Hippocampal formation (tissue), 2 donors: Measurements from ENCODE around the gene TACC3.

Experiments
- DNase-seq, 2 donors: peaks; one replicate each; lab custom pipeline; 2025; lab: John Stamatoyannopoulos, UW

Gene TACC3

DNA sequence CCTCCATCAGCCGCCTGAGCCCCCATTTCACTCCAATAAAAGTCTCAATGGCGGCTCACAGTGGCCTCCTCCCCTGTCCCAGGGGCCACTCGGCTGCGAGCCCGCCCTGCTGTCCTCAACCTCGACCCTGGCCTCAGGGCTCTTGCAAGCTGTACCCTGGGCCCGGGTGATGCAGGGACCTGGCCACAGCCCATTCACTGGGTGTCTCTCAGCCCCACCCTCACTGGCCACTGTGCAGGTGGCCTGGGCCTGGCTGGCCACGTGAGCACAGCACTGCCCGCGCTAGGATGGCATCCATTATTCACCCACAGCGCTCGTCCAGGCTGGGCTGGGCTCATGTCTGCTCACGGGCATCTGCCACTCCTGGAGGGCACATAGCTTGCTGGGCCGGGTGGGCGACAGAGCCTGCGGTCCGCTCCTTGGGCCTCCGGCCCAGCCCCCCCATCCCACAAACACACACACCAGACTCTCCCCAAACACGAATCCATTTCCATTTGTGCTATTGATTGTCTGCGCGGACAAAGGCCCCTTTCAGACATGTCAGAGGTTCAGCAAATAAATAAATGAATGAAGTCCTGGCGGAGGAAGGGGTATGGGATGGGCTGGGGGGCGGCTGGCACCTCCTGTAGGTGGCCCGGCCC, 55.3 kb downstream of the TACC3 start:
- no peak for DNase-seq

DNA sequence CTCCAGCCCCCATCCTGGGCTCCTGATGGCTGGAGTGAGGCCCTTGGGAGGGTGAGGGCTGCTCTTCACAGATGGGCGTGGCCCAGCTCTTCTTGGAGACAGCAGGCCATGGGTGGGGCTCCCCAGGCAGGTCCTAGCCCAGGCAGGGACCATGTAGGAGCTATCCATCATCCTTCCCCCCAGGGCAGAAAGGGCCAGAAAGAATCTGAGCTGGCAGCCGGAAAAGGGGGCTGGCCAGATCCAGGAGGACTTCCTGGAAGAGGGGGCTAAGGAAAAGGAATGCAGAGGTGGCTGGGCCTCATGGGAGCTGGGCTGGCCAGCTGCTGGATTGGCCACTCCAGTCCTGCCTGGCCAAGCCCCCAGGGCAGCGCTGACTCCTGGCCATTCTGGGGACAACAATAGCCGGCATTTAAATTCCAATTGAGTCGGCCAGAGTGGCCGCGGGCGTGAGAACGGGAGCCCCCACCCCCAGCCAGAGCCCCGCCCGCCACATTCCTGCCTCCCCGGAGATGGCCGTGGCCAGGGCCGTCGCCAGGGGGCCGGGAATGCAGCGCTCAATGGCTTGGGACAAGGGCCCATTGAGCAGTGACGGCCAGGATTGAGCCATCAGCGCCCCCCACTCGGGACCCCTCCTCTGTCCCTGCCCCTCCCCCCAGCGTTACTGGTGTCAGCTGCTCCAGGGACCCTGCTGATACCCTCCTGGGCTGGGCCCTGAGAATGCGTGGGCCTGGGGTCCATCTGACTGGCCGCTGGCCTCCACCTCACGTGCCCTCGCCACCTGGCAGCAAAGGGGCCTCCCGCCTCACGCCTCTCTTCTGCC, 56.7 kb downstream of the TACC3 start:
- peak in 1 of 2 donors; percentile 44 for DNase-seq

DNA sequence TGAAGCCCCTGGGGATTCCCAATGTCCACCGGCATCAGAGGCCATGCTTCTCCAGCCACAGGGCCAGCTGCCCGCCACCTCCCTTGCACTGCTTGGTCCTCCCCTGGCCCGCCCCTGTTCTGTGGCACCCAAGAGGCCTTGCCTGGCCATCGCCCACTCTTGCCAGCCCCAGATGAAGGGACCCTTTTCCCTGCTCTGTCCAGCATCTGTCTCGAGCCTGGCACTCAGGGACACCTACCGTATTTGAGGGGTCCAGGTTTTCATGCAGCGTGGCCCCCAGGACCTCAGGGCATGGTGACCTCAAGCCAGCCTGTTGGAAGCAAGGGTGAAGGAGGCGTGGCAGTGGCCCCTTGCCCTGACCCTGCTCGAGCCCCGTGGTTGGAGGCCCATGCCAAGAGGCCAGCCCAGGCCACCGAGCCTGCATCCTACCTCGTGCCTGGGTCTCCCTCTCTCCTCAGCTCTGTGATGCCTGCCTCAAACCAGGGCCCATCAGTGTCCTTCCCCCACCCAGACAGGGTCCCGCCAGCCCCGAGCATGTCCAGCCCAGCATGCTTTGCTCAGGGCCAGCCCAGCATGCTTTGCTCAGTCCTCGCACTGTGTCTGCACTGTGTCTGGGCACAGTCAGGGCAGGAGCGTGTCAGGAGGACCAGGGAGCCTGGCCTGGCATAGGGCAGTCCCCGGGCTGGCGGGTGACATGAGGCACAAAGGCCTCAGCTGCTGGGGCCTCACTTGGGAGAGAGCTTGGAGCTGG, 57.5 kb downstream of the TACC3 start:
- DNase-seq: no peak

DNA sequence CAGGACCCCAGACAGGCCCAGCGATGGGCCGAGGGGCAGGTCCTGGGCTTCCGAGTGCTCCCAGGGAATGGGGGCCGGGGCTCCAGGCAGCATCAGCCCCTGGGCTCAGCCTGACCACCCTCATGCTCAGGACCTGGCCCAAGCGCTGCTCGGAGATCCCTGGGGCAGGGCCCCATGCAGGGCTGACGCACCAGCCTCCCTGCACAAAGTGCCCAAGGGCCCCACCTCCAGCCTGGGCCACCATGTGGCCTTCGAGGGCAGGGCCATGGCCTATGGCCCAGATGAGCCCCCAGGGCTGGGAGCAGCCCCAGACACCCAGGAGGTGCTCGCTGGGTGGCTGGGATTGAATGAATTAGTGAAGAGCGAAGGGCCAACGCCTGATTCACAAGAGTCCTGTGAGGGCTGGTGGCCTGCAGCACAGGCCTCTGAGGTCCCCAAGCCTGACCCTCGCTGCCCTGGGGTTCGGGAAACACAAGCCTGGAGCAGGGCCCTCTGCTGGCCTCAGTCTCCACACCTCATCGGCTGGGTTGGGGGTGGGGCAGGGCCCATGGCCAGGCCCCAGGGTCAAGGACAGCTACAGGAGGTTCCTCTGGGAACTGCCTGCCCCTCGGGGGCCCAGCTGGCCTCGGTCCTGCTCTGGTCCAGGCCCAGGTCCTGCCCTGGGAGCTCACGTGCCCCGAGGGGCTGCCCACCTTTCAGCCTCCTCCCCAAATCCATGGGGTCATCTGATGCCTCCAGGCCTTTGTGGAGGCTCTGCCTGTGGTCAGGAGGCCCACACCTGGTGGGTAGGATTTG, 58.5 kb downstream of the TACC3 start:
- DNase-seq: no peak

GRCh38 chr4:1780435-1780834, 59.1 kb downstream of the TACC3 start:
- DNase-seq: no peak

- DNase-seq: no peak
Measured at GRCh38 chr4:1783015-1783414, 61.7 kb downstream of the TACC3 start.

DNA sequence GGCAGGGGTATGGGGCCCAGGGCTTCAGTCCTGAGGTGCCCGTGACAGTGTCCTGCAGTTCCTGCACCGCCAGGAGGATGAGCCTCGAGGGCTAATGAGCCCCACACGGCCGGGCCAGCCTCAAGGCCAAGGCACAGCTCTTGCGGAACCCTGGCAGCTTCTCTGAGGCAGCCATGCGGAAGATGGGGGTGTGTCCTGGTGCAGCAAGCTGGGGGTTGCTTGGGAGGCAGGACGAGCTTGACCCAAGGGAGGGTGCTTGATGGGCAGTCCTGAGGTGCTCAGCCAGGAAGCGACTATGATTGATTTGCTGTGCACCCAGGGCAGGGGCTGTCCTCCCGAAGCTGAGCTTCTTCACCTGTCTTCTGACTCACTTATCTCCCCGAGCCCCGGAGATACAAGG, 62.6 kb downstream of the TACC3 start:
- DNase-seq: no peak

DNA sequence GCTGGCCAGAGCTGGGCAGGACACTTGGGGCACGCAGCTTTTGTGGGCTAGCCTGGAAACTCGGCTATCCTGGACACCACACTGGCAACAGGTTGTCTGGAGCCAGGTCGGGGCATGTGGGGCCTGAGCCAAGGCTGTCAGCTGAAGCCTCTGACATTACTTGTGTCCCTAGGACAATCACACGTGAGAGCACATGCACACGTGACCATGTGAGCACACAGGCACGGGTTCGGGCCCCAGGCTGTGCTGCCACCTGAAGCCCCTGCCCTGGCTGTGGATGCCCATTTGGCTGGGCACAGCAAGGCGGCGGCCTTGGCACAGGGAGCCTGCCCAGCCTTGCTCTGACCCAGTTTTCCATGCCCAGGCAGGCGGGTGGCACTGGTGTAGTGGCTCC, 63.1 kb downstream of the TACC3 start:
- no peak for DNase-seq

GRCh38 chr4:1784789-1785591, 63.7 kb downstream of the TACC3 start:
- no peak for DNase-seq

GRCh38 chr4:1785592-1785991, 64.3 kb downstream of the TACC3 start:
- no peak for DNase-seq

DNA sequence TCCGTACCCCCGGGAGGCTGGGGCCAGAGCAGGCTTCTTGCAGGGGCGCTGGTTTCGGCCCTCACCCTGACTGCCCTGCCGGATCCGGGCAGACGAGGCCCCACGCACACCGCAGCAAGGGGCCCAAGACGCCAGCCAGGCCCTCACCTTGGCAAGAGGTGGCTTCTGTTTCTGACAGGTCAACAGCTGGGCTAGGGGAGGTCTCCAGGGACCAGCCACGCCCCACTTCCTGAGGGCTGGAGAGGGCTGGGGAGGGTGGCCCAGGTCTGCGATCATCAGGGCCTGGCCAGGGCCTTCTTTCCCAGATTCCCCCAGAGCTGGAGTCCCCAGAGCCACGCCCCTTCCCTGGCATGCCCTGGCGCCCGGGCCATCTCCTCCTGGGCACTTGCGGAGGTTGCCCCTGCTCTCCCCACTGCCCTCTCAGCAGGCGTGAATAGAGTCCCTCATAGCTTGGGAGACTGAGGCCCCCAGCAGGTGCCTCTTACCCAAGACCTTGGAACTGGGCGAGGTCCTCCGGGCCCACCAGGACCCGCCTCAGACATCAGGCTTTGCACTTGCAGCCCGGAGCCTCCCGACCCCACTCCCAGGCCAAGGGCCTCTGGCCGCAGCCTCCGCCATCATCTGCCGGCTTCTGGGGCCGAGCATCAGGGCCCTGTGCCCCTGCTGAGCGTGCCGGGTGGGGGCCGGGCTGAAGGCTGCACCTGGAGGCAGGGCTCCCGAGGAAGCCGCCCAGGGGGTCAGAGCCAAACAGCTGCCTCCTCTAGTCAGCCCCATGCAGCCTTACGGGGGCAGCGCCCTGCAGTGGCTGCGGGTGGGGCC, 65.4 kb downstream of the TACC3 start:
- DNase-seq: no peak

DNA sequence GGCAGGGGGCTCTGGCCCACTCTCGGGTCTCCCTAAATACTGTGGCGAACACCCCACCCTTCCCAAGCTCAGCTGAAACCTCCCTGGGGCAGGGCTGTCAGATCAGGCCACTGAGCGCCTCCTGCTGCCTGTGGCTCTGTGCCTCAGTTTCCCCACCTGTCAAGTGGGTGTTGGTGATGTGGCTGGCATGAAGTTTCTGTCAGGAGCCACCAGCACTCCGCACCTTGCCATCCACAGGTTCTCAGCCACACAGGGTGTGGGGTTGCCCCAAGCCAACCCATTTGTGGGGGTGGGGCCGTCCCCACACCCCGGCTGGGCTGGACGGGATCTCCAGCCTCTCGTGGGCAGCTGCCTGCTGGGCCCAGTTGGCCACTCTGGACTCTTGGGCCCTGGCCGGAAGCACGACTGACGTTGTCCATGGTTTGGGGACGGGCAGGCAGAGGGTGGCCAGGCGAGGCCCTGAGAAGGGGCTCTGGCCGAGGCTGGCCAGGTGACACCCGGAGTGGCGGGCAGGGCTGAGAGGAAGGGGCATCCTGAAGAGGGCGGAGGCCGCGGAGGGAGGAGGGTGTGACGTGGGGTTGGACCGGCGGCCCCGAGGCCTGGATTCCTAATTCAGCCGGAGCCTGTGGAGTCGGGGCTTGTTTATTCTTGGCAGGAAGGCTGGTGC, 66.2 kb downstream of the TACC3 start:
- DNase-seq: no peak

- DNase-seq: no peak
Measured at GRCh38 chr4:1788254-1788973, 67.1 kb downstream of the TACC3 start.

- DNase-seq: no peak
Measured at GRCh38 chr4:1789552-1789951, 68.2 kb downstream of the TACC3 start.

DNA sequence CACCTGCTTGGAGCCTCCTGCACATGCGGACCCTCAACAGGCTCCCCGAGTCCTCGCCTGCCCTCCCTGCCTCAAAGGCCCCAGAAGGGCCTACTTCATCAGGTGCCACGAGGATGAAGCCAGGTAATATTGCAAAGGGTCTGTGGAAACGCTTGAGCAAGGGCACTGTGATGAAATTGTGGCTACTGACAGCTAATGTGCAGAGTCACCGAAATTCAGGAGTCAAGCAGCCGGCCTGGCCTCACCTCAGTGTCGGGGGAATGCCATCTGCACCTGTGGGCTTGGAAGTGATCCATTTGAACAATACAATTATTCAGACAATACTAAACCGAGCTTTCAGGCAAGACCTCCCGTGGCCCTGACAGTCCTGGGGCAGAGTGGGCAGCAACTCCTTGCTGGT, 68.7 kb downstream of the TACC3 start:
- DNase-seq: no peak

DNA sequence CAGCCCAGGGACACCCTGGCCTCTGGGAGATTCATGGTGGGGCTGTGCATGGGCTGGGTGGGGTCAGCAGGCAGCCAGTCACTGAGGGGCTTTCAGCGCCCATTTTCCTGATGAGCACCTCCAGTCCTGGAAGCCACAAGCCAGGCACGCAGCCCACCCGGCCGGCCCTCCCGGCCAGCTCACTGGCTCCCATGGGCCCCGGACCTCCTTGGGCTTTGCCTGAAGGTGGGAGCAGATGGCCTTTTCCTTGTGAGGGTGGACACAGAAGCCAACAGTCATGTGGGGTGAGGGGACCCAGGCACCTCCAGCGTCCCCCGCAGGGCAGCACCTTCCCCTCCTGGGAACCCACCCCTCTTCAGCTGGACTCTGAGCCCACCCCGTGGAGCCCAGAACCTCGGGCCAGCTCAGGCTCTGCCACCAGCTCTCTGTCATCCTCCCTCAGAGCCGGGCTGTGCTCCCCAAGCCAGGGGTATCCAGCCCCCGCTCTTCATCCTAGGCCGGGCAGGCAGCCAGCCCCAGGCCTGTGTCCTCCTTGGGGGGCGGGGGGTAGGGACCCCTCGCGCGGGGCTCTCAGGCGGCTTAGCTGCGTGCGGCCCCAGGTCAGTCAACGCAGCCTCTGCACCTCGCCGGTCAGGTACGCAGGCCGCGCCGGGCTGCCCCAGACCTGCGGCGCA, 71.0 kb downstream of the TACC3 start:
- no peak for DNase-seq

GRCh38 chr4:1792832-1793495, 71.6 kb downstream of the TACC3 start, which contains the start of gene FGFR3:
Gene FGFR3, plus strand, starts transcription at chr4:1793293. Its CDS starts 642 bp downstream, at chr4:1793935.
- no peak for DNase-seq

DNA sequence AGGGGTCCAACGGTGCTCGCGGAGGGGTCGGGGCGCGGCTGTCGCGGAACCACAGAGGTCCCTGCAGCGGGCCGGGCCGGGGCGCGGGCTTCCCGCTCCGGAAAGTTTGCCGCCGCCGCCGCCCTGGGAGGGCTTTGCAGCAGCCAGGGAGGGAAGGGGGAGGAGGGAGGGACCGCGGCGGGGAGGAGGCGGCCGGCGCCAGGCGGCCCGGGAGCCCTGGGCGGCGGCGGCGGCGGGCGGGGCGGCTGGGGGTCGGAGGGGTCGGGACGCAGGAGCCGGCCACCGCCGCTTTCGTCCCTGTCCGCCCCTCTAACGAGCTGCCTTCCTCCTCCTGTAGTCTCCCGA, 72.1 kb downstream of the TACC3 start:
- no peak for DNase-seq
